NCI-H226 (cell line): ENCODE measurements around the gene HBP1.

Experiments
- DNase-seq: peaks from one replicate; pipeline ENCODE4 v3.0.0-alpha.2; 2015

Gene HBP1

GRCh38 chr7:107157091-107157490 lies 11.7 kb upstream of the HBP1 start:
- DNase-seq = no peak

DNA sequence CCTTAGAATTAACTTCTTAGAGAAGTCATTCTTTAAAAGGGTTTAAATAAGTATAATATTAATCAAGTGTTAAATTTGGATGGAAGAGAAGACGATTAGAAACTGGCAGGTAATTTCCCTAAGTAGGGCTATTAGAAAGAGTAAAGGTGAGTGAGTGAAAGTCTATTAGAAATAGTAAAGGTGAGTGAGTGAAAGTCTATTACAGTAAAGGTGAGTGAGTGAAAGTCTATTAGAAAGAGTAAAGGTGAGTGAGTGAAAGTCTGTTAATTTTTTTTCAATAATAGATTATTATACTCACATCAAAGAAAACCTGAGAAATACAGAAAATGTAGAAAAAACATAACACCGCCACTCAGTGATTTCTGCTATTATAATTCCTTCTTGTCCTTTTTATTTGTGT lies 10.8 kb upstream of the HBP1 start:
- no peak for DNase-seq

DNA sequence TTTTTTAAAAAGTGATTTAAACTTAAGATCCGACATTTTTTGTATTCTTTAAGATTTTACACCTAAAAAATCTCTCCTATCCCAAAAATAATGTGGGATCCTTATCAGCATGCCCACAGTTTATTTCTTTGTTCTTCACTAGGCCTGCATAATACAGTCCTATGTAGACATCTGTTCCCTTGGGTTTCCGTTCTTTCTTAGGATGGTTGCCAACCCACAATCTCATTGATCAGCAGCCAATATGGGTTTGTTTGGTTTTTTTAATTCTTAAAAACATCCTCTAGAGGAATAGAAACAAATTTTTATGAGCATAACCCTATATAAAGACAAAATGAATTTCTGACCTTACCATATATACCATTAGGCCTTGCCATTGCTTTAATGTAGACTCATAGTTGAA lies 8.4 kb upstream of the HBP1 start:
- no peak for DNase-seq

DNA sequence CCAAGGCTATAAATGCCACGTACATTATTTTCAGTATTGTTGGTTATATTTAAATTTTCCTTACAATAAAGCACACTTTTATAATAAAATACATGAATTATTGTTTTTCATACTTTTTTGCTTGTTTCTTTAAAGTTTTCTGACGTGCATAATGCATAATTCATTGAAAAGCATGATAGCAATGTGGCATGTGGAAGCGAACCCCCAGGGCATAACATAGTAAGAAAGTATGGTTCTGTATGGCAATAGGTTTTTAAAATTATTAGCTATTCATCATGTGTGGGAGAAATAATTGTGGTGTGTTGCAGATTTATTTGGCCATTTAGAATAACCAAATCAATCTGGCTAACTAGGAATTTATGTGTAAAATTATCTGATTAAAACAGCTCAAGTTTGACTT lies 7.4 kb upstream of the HBP1 start:
- no peak for DNase-seq

DNA sequence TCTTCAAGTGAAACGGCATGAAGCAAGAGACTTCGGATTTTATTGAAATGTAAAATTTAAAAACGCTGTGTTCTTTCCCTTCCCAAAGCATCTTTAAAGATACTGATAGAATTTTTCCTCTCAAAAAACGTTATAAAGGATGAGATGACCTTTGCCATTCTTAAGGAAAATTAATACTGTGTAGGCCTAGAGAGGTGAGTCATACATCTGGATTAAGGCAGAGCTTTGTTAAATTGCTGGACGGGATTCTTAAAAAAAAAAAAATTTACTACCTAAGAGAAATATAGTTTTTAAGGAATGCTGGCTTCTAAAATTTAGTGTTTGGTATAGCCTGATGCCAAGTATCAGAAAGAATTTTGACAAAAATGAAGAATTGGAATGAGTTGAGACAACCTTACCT lies 6.3 kb upstream of the HBP1 start:
- DNase-seq = no peak

DNA sequence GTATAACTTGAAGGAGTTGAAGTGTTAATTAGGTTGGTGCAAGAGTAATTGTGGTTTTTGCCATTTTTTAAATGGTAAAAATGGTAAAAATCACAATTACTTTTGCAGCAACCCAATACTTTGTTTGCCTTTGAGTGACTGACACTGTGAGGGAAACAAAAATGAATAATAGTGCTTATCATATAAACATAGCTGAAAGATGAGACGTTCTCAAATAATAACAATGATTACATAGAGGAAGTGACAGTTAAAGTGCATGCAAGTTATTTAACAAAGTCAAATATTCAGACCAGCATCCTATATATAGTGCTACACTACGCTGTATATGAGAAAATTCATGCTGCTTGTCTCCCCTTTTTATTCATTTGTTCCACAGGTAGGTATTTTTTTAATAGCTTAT lies 4.7 kb upstream of the HBP1 start:
- no peak for DNase-seq

GRCh38 chr7:107165341-107165740 lies 3.5 kb upstream of the HBP1 start:
- DNase-seq = no peak

- DNase-seq = no peak
Observed at GRCh38 chr7:107166736-107167426, 1.9 kb upstream of the HBP1 start.

DNA sequence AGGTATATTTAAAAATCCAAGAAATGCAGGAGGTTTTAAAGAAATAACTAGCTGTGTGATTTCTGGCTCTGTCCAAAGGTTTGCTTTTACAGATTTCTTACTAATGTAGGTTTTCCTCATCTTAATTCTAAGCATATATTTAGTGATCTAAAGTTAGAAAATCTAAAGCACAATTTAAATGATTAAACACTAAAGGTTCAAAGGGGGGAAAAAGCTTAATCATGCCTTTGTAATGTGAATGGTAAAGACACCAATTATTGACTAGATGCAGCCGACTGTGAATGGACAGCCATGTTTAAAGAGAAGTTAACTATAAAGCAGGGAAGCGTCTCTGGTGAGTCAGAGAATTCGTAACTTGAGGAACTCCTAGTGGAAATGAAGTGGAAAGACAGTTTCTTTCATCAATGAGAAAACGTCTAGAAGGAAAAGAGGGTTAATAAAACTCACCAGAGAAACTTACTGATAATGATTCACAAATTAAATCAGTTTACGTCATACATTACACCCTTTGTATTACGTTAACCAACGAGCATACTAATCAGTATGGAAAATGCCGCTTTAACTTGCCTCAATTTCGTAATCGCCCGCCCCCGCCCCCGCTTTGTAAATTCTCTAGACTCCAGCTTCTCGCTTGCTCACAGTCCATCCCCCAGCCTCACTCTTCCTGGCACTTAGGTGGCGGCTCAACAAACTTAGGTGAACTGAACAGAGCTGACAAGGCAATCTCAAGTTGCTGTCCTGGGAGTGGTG lies 1.1 kb upstream of the HBP1 start:
- peak; percentile 64 for DNase-seq

DNA sequence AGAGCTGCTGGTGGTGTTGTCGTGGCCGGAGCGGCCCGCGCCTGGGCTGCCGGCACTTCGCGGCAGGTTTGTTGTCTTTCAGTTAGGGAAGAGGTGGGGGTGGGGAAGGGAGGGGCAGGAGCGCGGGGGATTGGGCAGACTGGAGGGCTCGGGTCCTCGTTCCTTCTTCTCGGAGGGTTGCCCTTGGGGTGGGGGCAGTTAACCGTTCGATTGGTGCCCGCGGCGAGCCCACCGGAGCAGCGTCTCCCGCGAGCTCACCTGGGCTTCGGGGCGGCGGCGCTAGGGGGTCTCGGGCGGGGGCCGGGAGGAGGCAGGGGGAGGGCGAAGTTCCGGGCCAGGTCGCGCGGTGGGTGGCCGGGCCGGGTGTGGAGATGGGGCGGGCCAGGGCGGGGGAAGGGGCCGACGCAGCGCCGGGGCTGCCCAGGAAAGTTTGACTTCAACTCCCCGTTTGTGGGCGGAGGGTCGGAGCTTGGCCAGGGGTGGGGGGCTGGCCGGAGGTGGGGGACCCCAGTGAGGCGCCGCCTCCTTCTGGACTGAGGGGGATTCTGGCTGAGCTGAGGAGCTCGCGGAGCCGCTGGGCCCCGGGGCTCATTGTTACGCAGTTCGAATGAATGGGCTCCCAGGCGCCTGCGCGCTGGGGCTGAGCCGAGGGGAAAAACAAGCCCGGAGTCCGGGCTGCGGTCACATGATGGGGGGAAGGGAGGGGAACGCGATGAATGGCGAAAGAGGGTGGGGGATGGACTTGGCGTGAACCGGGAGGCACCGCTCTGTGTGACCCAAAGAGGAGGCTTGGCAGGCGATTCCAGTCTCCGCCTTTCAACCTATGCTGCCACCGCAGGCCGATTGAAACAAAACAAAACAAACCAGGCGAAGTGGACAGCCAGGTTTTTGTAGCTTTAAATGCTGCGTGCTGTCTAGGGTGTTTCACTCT lies 582 bp downstream of the HBP1 start:
- DNase-seq = peak; percentile 93

- DNase-seq = no peak
Observed at GRCh38 chr7:107170051-107170915, 1.5 kb downstream of the HBP1 start.

GRCh38 chr7:107171496-107171895 lies 2.7 kb downstream of the HBP1 start:
- no peak for DNase-seq

GRCh38 chr7:107172276-107173032 lies 3.7 kb downstream of the HBP1 start:
- no peak for DNase-seq

GRCh38 chr7:107173191-107173590 lies 4.4 kb downstream of the HBP1 start:
- no peak for DNase-seq

GRCh38 chr7:107173691-107174406 lies 5.0 kb downstream of the HBP1 start:
- no peak for DNase-seq

GRCh38 chr7:107179326-107180164 lies 10.7 kb downstream of the HBP1 start:
- DNase-seq = peak; percentile 78

DNA sequence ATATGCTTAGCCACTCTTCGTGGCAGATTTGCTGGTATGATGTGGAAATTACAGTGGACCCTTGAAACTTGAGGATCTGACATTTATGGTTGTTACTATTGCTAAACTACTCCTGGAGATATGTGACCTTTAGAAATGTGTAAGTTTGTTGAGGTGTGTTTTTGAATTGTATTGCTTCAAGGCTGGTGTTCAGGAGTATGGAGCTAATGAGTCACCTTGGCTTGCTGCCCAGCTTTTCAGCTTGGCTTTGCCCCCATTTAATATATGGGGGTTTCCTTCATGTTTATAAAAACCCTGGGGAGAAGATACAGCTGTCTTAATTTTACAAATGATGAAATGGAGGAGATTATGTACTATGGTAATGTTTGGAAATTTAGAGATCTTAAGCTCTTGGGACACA lies 11.6 kb downstream of the HBP1 start:
- peak; percentile 79 for DNase-seq

DNA sequence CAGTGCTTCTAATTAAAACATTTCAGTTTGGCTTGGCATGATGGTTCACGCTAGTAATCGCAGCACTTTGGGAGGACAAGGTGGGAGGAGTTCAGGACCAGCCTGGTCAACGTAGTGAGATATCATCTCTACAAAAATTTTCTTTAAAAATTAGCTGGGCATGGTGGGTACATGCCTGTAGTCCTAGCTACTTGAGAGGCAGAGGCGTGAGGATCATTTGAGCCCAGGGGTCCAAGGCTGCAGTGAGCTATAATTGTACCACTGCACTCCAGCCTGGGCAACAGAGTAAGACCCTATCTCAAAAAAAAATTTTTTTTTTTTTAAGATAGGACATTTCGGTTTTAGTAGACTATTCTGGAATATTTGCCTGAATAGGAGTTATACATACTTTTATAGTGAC lies 12.4 kb downstream of the HBP1 start:
- no peak for DNase-seq

- no peak for DNase-seq
Observed at GRCh38 chr7:107185716-107186115, 16.9 kb downstream of the HBP1 start.

DNA sequence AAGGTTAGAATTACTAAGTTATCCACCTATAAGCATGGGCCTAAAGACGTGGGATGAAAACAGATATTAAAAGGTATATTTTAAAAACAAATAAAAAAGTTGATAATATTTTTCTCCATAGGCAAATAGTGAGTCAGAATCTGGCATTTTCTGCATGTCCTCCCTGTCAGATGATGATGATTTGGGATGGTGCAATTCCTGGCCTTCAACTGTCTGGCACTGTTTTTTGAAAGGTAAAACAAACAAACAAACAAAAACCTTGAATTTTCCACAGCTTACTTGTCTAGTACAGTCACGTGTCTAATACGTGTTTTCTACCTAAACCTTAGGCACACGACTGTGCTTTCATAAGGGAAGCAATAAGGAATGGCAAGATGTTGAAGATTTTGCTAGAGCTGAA lies 17.4 kb downstream of the HBP1 start:
- no peak for DNase-seq
